Activated CD4-positive, CD25-positive, alpha-beta regulatory T cell (primary cell): ENCODE results near the gene ADGRA3.

Experiments
- DNase-seq, 4 experiments: peaks; one replicate each; lab custom pipeline; 2025; lab: John Stamatoyannopoulos, UW

The ADGRA3 gene

DNA sequence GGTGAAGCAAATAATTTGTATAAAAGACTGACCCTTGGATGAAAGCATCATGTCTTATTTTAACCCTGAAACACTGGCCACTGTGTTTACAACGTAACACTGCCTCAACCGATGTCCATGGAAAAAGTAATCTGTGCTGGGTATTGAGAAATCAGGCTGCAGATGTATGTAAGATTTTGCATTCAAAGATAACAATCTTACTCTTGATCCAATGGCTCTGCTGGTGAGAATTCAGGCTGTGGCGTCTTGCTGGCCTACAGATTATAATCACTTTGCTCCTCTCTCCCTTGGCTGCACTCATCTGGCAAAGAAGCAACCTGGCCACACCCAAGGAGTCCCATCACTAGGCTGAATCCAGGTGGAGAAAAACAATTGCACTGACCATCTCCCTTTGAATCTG, 7.5 kb downstream of the ADGRA3 start:
- no peak for DNase-seq

DNA sequence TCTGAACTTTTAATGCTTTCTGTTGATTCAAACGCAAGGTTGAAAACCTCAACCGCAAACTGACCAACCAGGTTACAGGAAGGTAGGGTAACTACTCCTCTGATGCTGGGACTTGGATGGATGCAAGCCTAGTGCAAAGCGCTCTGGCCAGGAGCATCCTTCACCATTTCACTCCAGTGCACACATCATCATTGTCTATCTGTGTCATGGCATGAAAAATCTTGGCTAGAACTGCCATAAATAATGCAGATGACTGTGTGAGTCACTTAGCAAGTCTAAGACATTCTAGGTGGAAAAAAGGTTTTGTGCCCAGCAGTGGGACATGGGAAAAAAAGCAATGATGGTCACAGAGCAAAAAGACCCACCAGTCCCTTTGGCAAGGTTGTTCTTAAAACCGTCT, 10.9 kb downstream of the ADGRA3 start:
- no peak for DNase-seq

DNA sequence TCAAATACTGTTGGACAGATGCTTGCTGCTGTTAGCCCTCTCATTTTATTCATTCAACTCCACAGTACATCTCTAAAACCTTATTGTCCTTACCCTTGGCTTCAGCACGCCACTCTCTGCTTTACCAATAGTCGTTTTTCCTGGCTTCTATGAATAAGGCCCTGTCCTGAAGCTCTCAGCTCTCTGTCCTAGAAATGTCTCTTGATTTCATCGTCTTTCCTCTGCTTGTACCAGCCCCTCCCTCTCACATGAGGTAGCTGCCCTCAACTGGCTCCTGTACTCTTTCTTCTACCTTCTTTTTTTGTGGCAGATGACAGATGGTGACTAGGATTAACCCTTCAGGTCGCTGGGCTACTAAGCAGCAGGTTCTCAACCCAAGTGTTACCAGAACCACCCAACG, 11.4 kb downstream of the ADGRA3 start:
- DNase-seq = no peak

DNA sequence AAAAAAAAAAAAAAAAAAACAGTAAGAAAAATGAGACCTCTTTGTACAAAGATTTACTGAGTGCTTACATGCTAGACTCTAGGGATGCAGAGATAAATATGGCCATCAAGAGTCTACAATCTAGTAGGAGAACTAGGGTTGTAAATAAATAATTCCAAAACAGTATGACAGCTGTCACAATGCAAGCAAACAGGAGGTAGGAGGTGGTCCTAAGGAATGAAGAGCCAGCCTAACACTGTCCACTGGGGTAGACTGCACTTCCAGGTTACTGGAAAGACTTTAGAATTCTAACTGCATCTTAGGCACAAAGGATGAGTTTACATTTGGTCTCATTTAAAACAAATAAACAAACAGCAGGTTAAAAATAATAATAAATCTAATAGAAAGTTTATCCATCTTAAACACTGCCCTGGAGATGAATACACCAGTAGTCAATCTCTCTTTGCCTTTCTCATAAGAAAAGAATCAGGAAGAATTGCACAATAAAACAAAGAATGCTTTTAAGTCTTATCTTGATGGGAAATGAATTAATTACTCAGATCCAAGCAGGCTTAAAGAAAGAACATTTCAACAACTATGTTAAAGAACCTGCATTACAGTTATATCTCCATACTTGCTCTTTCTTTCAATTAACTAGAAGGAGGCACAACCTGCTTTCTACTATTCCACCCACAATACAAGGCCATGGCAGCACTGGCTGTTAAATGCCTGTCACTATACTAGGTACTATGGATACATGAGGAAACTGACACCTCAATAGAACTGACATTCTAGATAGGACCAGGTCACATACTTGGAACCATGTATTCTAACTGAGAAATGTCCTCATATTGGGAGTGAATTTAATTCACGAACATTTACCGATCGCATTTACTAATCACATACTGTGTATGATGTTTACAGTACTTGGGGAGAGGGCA, 12.7 kb downstream of the ADGRA3 start:
- DNase-seq = no peak

DNA sequence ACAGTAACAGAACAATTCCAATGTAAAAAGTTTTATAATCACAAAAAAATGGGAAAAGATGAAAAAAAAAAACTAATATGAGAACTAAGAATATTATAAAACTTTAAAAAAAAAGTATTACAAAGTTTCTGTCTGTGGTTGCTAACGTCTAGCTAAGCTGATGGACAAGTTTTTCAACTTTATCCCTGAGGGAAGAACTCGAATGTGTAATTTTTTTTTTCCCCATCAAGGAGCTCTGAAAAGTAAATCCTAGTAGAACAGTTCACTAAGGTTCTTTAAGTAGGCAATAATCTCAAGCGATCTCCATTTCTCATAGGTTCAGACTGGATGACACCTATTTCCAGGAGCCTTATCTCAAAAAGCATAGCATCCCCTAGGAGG, 14.2 kb downstream of the ADGRA3 start:
- DNase-seq = no peak

DNA sequence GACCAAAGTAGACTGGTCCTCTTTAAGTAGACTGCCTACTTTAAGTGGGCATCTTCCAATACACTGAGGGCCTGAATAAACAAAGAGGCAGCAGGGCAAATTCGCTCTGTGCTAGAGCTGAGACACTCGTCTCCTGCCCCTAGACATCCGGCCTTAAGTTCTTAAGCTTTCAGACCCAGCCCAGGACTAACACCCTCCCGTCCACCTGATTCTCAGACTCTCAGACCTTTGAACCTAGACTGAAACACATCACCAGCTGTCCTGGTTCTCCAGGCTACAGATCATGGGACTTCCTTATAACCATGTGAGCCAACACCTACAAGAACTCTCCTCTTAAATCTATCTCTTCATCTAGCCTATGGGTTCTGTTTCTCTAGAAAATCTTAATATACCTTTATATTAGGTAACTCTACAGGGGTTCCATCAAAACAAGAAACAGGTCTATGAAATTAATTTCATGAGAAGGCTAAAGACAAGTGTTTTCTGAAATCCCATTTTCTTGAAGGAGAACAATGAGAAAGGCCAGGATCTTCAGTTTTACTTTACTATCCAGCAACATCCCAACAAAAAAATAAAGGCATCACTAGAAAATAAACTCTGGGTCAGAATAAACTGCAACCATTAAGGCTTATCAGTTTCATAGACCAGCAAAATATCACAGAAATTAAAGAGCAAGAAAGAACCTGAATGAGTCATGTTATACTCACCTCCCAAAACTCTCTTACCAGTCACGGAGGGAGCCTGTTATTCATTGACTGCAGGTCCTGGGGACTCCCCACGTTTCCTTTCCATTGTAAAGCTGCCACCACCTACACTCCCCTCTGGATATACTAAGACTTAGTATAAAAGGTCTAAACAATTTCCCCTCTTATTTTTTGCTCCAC, 14.8 kb downstream of the ADGRA3 start:
- DNase-seq = no peak

DNA sequence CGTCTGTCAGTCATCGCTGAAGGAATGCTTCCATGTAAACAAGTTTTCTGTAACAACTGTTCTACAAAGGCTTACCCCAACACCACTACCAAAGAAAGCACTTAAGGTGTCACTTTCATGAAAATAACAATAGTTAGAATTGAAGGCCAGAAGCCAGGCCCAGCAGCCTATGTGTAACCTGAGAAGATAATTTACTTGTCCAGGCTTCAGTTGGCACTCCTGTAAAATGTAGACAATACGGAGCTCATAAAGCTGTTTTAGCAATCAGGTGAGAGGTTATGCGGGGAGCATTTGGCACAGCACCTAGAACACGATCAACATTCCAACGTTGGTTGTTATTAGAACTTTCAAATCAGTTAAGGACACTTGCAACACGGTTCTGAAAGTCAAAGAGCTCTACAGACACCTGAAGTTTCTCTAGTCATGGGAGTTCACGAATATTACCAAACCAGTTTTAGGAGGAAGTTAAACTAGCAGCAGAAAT, 15.7 kb downstream of the ADGRA3 start:
- no peak for DNase-seq

DNA sequence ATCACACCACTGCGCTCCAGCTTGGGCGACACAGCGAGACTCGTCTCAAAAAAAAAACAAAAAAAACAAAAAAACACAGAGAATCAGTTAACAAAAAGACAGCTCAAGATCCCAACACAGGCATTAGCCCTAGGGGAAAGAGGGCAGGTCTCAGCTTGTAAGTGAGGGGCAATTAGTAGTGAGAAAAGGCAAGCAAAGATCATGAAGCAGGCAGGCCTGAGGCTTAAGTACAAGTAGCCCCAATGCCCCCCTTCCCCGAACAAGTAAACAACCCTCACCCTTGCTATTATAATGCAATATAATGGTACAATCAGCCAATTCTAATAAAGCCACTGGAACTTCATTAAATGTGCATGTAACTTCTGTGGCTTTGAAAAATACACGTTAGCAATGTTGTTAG, 17.0 kb downstream of the ADGRA3 start:
- DNase-seq = no peak

DNA sequence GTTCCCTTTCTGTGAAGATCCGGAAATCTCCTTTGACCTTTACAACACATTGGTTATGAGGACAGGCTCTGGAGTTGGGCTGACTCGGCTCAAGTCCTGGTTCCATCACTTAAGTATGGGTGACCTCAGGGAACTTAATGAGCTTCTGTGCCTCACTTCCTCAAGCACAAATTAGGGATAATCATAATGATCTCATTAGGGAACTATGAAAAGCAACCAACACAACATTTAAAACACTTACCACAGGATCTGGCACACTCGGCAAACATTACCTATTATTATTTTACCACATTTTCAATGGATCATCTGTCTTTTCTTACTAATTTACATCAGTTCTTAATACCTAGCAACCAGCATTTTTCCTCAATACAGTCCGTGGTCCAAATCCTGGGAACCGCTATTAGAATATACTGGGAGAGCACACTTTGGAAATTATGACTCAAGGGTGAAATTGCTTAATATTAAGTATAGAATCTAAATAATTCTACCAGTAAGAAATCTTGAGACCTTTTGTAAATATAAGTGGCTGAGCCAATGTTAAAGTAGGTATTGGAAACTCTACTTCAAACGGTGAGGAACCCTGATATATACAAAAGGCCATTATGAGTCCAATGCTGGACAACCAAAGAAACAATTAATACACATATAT, 19.6 kb downstream of the ADGRA3 start:
- DNase-seq = no peak

DNA sequence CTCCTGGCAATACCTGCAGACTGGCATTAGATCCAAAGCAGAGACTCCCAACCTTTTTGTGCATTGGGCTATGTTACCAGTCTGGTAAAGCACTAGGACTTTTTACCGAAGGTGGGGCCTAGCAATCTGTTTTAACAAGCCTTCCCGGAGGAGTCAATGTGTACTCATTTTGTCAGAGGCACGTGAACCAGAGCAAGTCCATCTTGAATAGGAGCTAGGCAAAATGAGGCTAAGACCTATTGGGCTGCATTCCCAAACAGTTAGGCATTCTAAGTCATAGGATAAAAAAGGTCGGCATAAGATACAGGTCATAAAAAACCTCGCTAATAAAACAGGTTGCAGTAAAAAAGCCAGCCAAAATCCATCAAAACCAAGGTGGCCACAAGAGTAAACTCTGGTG, 22.3 kb downstream of the ADGRA3 start:
- no peak for DNase-seq

DNA sequence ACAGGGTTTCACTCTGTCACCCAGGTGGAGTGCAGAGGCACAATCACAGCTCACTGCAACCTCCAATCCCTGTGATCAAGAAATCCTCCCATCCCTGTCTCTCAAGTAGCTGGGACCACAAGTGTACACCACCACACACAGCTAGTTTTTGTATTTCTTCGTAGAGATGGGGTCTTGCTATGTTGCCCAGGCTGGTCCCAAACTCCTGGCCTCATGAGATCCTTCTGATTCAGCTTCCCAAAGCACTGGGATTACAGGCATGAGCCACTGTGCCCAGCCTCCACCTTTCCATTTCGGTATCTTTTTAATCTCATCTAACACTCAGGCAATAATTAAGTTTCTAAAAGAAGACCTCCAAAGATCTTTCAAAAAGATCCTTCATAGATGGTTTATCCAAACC, 22.9 kb downstream of the ADGRA3 start:
- no peak for DNase-seq

DNA sequence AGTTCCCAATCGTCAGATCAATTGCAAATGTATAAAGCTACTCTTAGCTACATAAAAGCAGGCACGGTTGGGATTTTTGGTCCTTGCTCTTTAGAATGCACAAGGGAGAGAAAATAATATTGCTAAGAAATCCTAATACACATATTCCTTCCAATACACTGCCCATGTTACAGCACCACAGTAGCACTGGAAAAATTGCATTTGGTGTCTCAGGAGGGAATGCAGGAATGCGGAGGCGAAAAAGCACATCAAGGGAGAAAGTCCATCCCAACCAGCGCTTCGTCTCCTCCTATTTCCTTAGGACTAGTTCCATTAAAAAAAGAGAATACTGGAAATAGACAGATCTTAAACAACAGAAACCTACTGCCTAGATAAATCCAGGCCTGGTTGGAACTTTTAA, 23.9 kb downstream of the ADGRA3 start:
- DNase-seq = no peak

DNA sequence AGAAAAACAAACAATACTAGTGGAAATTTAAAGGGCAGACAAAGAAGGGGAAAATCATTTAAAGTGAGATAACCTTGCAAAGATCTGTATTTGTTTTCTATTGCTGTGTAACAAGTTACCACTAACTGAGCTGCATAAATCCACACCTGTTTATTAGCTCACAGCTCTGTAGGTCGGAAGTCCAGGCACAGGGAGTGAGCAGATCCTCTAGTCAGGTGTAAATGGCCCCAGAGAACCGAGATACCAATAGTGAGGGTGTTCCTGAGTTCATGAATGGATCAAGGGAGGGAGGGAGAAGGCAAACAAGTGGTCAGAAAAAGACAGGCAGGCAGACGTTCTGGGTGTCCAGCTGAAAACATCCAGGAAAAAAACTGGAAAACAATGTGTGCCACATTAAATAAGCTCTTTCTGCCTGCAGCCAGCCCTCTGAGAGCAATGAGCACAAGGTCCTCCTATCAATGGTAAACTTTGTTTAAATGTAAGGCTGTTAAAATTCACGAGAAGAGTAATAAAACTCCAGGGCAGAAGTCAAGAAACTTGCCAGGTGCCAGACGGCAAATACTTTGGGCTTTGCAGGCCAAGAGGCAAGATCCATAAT, 25.0 kb downstream of the ADGRA3 start:
- no peak for DNase-seq

DNA sequence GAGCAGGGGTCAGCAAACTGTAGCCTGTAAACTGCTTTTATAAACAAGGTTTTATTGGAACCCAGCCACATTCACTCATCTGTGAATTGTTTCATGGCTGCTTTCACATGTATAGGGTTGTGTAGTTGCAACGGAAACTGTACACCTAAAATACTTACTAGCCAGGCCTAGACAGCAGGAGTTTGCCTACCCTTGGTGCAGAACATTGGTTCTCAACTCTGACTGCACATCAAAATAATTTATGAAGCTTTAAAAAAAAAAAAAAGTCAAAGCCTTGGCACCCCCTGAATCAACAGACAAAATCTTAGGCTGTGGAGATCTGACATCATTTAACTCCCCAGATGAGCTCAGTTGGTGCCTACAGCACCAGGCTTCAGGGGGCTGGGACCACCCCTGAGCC, 27.8 kb downstream of the ADGRA3 start:
- DNase-seq = no peak

DNA sequence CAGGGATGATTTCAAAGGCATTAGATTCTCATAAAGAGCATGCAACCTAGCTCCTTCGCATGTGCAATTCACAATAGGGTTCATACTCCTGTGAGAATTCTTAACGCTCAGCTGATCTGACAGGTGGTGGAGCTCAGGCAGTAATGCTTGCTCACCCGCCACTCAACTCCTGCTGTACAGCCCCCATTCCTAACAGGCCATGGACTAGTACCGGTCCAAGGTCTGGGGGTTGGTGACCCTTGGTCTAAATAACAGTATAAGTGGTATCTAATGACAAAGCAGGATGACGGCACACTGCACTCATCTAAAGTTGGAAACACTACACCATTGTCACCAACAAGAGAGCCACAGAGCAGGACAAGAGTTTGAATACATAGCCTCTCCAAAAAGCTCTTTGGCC, 28.5 kb downstream of the ADGRA3 start:
- no peak for DNase-seq

DNA sequence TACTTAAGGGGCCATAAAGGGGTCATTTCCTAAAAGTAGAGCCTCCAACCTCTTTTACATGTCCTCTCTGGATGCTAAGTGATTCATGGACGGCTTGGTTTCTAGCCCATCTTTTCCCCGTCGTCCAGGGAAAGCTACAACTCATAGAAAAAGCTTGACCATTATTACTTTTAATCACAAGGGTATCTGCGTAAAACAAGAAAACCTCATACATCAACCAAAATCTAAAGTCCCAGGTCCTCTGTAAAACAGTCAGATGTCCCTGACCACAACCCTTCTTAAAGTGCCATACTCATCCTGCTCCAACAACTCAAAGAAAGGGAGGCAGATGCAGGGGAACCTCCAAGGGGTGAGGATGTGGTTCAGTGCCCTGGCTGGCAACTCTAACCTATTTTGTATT, 29.6 kb downstream of the ADGRA3 start:
- no peak for DNase-seq

DNA sequence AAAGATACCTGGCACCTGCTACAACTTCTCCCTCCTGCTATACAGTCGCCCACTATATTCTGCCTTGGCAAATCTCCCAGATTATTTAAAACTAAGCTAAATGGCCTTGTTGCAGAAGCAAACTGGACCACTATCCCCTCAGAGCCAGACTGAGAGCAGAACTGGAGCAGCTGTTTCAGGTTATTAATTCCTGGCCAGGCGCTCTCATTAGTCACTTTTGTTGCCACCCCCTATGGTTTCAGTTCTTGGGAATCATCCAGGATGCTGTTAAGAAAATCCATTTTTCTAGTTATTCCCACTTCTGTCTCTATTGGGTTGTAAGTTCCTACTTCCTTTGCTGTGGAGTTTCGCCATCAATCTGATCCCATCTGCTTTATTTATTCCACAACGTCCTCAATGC, 30.1 kb downstream of the ADGRA3 start:
- DNase-seq = no peak

DNA sequence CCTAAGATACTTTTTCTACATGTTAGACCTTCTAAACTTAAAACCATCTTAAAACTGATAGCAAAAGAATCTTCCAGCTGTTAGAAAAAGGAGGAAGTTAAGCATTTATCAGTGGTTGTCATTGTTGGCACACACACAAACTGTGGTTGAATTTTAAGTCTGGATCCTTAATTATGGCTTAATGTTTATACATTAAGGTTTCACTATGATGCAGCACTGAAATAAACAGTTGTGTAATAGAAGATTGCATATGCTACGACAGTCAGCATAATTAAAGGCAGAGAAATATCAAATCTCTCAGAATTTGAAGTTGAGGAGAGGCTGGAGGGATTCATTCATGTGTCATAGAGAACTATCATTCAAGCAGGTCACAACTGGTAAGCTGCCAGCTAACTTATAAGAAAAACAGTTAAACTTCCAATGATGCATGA, 32.3 kb downstream of the ADGRA3 start:
- DNase-seq = no peak

DNA sequence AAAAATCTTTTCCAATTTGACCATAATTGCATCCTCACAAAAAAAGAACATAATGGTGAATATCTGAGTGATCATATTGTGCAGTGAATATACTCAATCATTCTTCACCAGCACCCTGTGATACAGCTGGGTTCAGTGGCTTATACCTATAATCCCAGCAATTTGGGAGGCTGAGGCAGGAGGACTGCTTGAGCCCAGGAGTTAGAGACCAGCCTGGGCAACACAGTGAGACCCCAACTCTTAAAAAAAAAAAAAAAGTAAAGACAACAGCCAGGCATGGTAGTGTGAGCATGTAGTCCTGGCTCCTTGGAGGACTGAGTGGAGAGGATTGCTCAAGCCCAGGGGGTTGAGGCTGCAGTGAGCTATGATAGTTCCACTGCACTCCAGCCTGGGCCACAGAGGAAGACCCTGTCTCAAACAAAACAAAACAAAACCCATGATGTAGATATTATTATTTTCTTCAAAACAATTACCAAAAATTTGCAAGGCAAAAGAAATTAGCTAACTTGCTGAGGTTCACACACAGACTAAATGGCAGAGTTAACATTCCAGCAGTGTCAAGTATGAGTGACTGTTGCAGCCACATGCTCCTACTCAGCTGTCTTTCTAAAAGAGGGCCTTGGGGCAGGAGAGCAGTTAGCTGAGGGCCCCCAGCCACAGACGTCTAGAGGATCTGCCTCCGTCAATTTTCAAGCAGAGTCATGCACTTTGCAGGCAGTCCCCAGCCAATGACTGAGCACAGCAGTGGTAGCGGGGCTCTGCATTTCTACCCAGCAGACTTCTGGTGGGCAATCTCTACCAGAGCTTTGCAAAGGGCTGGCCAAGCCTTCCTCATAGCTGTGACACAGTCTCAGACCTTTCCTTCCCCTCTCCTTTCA, 33.4 kb downstream of the ADGRA3 start:
- no peak for DNase-seq

DNA sequence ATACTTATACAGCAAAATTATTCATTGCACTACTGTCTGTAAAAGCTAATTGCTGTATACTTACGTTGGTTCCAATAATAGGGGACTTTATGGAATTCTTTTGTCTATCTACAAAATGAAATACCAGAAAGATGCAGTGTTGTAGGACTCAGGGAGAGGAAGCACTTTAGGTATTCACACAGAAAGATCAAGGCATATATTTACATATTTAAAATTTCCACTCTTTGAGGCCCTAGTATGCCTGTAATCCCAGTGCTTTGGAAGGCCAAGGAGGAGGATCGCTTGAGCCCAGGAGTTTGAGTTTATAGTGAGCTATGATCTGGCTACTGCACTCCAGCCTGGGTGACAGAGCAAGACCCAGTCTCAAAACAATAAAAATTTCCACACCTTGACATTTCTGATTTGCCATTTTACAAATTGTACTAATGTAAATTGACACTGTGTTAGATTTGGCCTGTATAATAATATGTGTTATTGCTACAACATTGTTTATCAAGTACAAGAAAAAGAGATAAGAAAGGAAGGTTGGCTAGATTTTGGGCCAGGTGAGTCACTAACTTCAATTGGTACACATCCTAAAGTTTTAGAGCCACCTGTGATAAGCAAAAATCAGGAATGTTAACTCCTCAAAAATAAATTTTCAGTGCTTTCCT, 35.1 kb downstream of the ADGRA3 start:
- no peak for DNase-seq

DNA sequence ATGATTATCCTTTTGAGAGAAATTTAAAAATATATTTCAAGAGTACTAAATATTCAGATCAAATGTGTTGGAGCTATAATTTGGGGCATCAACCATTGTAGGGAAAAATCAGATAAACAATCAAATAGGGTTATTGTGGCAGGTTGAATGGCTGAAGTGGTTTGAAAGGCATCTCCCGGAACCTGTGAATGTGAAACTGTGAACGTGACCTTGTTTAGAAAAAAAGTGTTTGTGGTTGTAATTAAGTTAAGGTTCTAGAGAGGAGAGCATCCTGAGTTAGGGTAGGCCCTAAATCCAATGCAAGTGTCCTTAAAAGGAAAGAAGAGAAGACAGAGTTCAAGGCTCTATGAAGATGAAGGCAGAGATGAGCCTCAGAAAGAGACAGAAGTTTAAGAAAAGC, 37.4 kb downstream of the ADGRA3 start:
- no peak for DNase-seq
